NT2/D1 (cell line): ENCODE measurements around the gene PPP2CA.

Experiments
- SUZ12 ChIP-seq: IDR thresholded peaks from 2 replicates; pipeline ENCODE4 v1.6.1; 2011; ENCODE audit not compliant: insufficient read length, insufficient read depth; ENCODE audit errors: extremely low read depth
- ZNF274 ChIP-seq: IDR thresholded peaks from 2 replicates; pipeline ENCODE4 v1.6.1; 2011; ENCODE audit warnings: mild to moderate bottlenecking, low read depth, low read length

DNA sequence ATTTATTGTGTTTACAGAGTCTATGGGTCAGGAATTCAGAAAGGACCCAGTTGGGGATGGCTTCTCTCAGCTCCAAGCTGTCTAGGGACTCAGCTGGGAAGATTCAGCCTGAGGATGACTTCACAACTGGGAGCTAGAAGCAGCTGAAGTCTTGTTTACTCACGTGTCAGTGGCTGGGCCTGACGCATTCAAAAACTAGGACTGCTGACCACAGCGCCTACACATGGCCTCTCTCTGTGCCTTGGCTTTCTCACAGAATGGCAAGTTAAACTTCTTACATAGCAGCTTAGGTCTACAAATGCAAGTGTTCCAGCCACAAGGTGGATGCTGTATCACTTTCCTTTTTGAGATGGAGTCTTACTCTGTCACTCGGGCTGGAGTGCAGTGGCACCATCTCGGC, 16.3 kb upstream of the PPP2CA start:
- no peak for TF ChIP-seq SUZ12
- TF ChIP-seq ZNF274: no peak
